ENCODE measurements around the gene FOXS1.

The FOXS1 gene

DNA sequence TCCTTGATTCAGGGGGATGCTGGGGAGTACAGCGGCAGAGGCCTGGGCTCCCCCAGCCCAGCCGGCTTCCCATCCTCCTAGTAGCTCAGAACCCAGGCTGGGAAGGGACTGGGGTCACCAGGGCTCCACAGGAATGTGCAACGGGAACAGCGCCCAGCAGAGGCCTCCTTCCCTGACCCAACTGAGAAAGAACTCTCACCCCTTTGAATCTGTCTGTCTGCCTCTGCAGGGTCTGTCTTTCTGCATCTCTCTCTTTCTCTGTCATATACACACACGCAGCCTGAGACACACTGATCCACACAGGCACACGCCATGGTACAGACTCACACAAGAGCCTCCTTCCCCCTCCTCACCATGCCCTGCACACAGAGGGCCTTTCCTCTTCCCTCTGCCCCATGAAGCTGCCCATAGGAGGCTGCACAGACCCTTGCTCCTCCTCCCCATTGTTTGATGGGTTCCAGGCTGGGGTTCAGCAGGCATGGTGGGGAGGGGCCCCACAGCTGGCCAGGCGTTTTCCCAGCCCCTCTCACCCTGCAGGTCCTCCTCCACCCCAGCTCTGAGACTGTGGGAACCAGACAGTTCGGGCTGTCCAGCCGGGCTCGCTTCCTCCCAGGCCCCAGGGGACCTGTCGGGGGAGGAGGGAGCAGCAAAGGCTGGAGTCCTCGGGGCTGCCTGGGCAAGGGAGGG, 2.8 kb downstream of the FOXS1 start:
- Mint-ChIP-seq H3K27ac (ENCODE audit: low read depth) (no peak overlapping the region), H3K9me3 (no peaks in the 10 kb centered on the region), H3K4me1 (no peaks in the 10 kb centered on the region), H3K4me3 (no peak overlapping the region), H3K27me3 (no peaks in the 10 kb centered on the region), H3K36me3 (ENCODE audit: insufficient read depth) (no peaks in the 10 kb centered on the region)
- ATAC-seq (replicated peaks; ENCODE audit: extremely low read depth, poor library complexity, severe bottlenecking) (no peak), DNase-seq (ENCODE audit: low spot score in 2 of 2) (no peak)

DNA sequence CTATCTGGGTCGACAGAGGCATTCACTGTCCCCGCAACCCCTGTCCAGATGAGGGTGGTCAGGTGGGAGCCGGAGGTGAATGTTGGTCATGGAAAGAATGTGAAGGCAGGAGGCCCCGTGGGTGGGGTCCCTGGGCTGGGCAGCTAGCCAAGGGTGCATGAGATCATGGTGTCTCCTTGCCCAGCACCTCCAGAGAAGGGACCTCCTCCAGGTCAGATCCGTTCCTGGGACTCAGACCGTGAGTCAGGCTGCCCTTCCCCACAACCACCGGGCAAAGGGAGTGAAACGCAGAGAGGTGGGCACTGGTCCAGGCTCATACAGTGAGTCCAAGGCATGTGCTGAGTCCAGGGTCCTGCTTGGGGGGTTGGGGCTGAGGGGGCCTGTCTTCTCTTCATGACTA, 3.5 kb downstream of the FOXS1 start:
- H3K4me1 Mint-ChIP-seq, result no peaks in the 10 kb centered on the region
- H3K36me3 Mint-ChIP-seq (ENCODE audit: insufficient read depth), result no peaks in the 10 kb centered on the region
- H3K27me3 Mint-ChIP-seq, result no peaks in the 10 kb centered on the region
- no peak overlapping the region for H3K27ac Mint-ChIP-seq (ENCODE audit: low read depth)
- ATAC-seq (replicated peaks; ENCODE audit: extremely low read depth, poor library complexity, severe bottlenecking) (no peak), DNase-seq (ENCODE audit: low spot score in 2 of 2) (no peak)
- no peaks in the 10 kb centered on the region for H3K9me3 Mint-ChIP-seq
- H3K4me3 Mint-ChIP-seq, result no peak overlapping the region

DNA sequence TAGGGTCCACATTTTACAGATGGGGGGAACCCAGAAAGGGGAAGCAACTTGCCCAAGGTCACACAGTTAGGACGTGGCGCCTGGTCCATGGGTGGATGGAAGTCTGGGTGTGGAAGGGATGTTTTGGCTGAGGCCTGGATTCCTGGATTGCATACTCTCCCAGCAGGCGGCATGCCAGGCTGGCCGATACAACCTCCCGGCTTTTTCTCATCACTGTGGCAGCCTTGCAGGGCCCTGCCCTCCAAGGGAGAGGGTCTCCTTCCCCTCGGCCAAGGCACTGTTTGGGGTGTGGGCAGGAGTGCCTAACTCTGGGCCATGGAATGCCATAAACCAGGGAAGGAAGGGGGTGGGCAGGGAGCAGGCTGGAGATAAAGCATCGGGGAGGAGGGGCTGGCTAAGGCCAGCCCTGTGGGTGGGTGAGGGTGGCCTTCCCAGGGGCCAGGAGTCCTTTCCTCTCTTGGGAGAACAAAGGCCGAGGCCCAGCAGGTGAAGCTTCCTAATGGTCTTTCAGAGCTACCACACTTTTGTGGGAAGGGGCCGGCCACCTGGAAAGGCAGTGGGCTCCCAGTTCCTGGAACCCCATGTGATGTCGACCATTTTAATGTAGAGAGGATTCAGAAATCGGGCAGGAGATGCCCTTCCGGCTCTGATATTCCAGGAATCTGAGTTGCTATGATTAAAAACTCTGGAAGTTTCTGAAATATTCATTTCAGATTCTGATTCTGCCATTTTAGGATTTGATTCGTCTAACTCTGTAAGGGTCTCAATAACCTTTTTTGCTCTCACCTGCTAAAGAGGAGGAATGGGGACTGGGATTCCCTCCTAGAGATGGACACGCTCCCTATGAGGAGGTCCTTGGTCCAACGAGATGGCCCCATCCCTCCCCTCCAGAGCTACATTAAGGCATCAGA, 4.2 kb downstream of the FOXS1 start:
- Mint-ChIP-seq H3K27ac (ENCODE audit: low read depth) (no peak overlapping the region), H3K9me3 (no peaks in the 10 kb centered on the region), H3K27me3 (no peaks in the 10 kb centered on the region), H3K4me3 (no peak overlapping the region), H3K36me3 (ENCODE audit: insufficient read depth) (no peaks in the 10 kb centered on the region), H3K4me1 (peaks cover 1% of the 10 kb centered on the region)
- ATAC-seq (replicated peaks; ENCODE audit: extremely low read depth, poor library complexity, severe bottlenecking), result no peak
- DNase-seq (ENCODE audit: low spot score in 2 of 2), result no peak

DNA sequence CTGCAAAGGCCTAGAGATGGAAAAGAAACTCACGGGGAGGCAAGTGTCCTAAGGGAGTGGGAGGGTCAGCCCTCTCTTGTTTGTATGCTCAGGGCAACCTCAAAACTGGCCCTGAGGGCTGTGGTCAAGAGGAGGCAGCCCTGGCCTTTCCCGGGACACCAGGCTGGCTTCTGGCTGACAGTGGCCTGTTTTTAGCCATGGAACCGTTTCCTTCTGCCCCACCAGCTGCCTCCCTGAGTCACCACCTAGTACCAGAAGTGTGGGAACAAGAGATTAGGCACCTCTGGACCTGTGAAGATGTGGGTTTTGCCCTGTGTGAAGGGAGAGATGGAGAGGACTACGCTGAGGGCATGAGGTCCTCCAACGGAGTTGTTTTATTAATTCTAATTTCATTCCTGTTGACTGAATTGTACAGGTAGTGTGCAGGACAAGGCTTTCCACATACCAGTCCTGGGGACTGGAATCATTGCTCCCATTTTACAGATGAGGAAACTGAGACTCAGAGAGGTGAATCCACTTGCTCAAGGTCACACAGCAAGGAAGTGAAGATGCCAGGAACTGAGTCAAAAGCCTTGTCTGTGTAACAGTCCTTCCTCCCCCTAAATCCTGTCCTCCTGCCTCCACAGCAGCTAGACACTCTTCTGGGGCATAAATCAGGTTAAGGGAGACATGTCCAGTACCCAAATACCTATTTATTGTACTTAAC, 5.5 kb downstream of the FOXS1 start:
- Mint-ChIP-seq H3K27me3 (no peaks in the 10 kb centered on the region), H3K4me3 (no peak overlapping the region), H3K4me1 (peaks cover 4% of the 10 kb centered on the region), H3K36me3 (ENCODE audit: insufficient read depth) (no peaks in the 10 kb centered on the region), H3K9me3 (no peaks in the 10 kb centered on the region), H3K27ac (ENCODE audit: low read depth) (no peak overlapping the region)
- DNase-seq (ENCODE audit: low spot score in 2 of 2), result no peak
- no peak for ATAC-seq (replicated peaks; ENCODE audit: extremely low read depth, poor library complexity, severe bottlenecking)

DNA sequence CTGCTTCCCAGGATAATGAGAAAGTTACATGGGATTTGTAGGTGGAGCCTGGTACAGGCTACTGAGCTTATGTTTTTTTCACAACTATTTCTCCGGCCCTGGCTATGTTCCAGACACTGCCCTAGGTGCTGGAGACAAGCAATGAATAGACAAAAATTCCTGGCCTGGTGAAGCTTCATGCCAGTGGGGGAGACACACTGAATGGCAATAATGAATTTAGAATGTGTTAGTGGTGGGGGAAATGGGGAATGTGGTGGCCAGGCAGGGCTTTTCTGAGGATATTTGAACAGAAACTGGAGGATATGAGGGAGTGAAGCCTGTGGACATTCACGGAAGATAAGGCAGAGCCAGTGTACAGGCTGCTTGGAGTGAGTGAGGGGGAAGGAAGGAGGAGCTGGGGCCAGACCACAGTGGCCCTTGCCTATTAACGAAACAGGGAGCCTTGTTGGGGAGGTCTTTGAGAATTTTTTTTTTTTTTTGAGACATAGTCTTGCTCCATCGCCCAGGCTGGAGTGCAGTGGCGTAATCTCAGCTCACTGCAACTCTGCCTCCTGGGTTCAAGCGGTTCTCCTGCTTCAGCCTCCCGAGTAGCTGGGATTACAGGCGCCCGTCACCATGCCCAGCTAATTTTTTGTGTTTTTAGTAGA, 6.6 kb downstream of the FOXS1 start:
- H3K36me3 Mint-ChIP-seq (ENCODE audit: insufficient read depth), result no peaks in the 10 kb centered on the region
- no peaks in the 10 kb centered on the region for H3K27me3 Mint-ChIP-seq
- peaks cover 4% of the 10 kb centered on the region for H3K4me1 Mint-ChIP-seq
- no peaks in the 10 kb centered on the region for H3K9me3 Mint-ChIP-seq
- ATAC-seq (replicated peaks; ENCODE audit: extremely low read depth, poor library complexity, severe bottlenecking) (no peak), DNase-seq (ENCODE audit: low spot score in 2 of 2) (no peak)
- no peak overlapping the region for H3K4me3 Mint-ChIP-seq
- H3K27ac Mint-ChIP-seq (ENCODE audit: low read depth), result no peak overlapping the region

DNA sequence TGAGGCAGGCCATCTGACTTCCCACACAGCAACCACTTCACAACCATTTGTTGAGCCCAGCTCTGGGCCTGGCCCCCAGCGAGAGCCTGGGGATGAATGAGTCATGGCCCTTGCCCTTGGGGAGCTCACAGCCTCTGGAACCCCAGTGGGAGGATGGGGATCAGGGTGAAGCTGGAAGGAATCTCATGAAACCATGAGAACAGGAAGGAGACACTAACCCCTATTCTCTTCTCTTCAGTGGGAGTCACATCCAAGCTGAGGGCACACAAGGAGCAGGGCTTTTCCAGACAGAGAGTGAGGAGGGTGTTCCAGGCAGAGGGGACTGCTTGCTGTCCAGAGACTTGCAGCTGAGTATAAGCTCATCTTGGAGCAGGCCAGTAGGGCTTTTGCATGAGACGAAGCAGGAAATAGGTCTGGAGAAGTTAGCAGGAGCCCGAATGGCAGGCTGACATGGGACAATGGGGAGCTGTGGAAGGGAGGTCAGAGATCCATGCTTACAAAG, 7.5 kb downstream of the FOXS1 start:
- no peak for DNase-seq (ENCODE audit: low spot score in 2 of 2)
- H3K4me3 Mint-ChIP-seq, result no peak overlapping the region
- no peaks in the 10 kb centered on the region for H3K36me3 Mint-ChIP-seq (ENCODE audit: insufficient read depth)
- H3K27ac Mint-ChIP-seq (ENCODE audit: low read depth), result no peak overlapping the region
- no peaks in the 10 kb centered on the region for H3K27me3 Mint-ChIP-seq
- no peaks in the 10 kb centered on the region for H3K9me3 Mint-ChIP-seq
- ATAC-seq (replicated peaks; ENCODE audit: extremely low read depth, poor library complexity, severe bottlenecking), result no peak
- H3K4me1 Mint-ChIP-seq, result peaks cover 8% of the 10 kb centered on the region

DNA sequence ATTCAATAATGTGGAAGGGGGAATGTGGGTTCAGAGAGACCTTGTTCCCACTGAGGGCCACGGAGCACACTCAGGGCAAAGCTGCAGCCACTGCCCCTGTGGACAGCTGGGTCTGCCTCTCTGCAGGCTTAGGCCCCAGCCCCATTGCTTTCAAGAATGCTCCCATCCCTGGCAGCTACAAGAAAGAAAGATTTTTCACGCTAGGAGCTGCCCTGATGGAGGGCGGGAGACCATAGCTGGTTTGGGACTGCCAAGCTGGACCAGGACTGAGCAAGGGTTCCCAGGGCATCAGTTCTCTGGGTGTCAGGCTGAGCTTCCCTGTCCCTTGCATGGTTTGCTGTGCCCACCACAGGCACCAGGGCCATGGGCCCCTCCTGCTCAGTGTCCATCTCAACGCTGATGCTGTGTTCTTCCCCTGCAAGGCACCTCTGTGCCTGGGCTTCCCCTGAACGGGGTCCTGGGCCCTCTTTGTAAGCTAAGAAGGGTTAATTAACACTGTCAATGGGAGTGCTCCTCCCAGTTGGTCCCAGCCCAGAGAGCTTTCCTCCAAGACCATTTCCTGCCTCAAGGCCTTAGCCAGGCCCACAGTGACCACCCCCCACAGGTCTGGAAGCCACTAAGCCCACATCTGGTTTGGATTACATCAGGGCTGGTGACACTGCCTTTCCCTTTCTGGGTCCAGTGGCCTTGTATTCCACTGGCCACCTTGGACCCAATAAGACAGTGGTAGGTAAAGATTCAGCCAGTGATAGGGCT, 8.4 kb downstream of the FOXS1 start:
- H3K27me3 Mint-ChIP-seq, result no peaks in the 10 kb centered on the region
- H3K36me3 Mint-ChIP-seq (ENCODE audit: insufficient read depth), result no peaks in the 10 kb centered on the region

DNA sequence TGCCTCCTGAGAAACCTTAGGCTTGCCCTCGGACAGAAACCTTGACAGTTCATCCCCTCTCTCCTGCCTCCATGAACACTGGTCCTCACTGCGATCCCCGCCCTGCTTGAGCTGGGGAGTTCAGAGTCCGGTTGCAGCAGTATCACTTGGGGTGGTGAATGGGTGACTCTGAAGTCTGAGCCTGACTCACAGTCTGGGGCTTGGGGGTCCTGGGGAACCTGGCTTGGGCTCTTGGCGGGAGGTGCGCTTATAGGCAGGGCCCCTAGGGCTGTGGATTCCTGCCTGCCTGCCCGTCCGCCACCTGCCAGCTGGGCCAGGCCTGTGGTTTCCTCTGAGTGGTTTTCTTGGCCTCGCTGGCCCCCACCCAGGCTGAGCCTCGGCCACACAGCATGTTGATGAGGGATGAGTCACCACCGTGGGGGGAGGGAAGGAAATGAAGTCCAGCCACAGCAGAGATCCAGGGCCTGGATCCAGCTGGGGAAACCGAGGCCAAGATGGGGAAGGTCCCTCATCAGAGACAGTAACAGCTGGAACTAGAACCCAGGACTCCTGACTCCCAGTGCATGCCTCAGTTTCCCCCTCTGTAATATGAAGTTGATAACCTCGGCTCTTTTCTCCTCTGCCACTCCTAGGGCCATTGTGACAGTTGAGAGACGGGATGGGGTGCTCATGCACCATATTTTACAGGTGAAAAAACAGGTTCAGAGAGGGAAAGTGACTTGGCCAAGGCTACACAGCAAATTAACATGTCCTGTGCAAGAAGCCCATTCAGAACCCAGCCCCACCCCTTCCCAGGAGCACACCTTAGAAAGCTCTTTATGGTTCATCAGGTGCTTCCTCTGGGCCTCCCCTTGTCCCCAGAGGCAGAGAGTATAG, 9.2 kb downstream of the FOXS1 start:
- H3K27ac Mint-ChIP-seq (ENCODE audit: low read depth), result no peak overlapping the region
- no peaks in the 10 kb centered on the region for H3K9me3 Mint-ChIP-seq
- H3K36me3 Mint-ChIP-seq (ENCODE audit: insufficient read depth), result no peaks in the 10 kb centered on the region
- no peak overlapping the region for H3K4me3 Mint-ChIP-seq
- no peaks in the 10 kb centered on the region for H3K27me3 Mint-ChIP-seq
- ATAC-seq (replicated peaks; ENCODE audit: extremely low read depth, poor library complexity, severe bottlenecking), result no peak
- peaks cover 9% of the 10 kb centered on the region for H3K4me1 Mint-ChIP-seq
- no peak for DNase-seq (ENCODE audit: low spot score in 2 of 2)

More for the DNA sequence above, 8.4 kb downstream of the FOXS1 start:
- Mint-ChIP-seq H3K9me3 (no peaks in the 10 kb centered on the region), H3K27ac (ENCODE audit: low read depth) (no peak overlapping the region), H3K4me3 (no peak overlapping the region), H3K4me1 (peaks cover 9% of the 10 kb centered on the region)
- no peak for DNase-seq (ENCODE audit: low spot score in 2 of 2)
- ATAC-seq (replicated peaks; ENCODE audit: extremely low read depth, poor library complexity, severe bottlenecking), result no peak

DNA sequence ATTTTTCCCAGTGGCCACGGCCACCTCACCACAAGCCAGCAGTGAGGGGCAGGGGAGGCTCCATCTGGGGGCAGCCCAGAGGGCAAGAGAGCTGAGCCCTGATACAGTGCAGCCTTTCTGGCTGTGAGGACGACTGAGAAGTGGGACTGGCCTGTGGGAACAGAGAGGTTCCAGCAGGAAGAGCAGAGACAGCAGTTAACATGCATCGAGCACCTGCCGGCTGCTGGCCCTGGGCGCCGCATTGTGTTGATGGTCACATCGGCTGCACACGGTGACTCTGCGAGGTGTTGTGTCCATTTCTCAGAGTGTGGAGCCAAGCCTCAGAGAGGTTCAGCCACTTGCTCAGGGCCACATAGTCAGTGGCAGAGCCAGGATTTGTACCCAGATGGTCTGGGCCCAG, 9.8 kb downstream of the FOXS1 start:
- Mint-ChIP-seq H3K4me3 (no peak overlapping the region), H3K4me1 (peaks cover 9% of the 10 kb centered on the region)
- no peak for ATAC-seq (replicated peaks; ENCODE audit: extremely low read depth, poor library complexity, severe bottlenecking)

DNA sequence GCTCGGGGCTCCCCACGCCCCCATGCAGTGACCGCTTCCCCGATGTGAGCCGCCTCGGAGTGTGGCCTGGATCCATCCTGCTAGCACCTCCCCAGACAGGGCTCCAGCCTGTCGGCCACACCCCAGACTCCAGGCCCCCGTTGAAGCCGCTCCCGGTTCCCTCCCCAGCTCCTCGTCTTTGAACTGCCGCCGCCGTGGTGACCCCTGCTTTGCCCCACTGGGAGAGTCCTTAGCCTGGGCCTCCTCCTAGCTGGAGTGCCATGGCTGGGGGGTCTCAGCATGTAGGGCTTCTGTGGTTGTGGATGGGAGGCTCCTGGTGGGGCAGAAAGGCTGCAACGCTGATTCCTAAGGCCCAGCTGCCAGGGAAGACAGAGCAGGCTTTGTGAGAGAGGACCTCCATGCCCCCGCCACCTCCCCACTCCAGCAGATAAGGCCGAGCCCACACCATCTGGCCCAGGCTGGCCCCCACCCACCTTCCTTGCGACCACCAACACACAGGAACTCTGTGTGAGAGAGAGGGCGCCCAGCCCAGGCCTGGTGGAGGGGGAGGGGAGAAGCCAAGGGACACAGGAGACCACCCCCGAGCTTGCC, 11.4 kb downstream of the FOXS1 start:
- Mint-ChIP-seq H3K4me1 (peaks cover 9% of the 10 kb centered on the region), H3K4me3 (no peak overlapping the region), H3K27me3 (no peaks in the 10 kb centered on the region), H3K9me3 (no peaks in the 10 kb centered on the region), H3K27ac (ENCODE audit: low read depth) (no peak overlapping the region), H3K36me3 (ENCODE audit: insufficient read depth) (no peaks in the 10 kb centered on the region)
- ATAC-seq (replicated peaks; ENCODE audit: extremely low read depth, poor library complexity, severe bottlenecking), result no peak
- no peak for DNase-seq (ENCODE audit: low spot score in 2 of 2)

More for the DNA sequence above, 9.8 kb downstream of the FOXS1 start:
- DNase-seq (ENCODE audit: low spot score in 2 of 2), result no peak
- Mint-ChIP-seq H3K36me3 (ENCODE audit: insufficient read depth) (no peaks in the 10 kb centered on the region), H3K27ac (ENCODE audit: low read depth) (no peak overlapping the region), H3K9me3 (no peaks in the 10 kb centered on the region), H3K27me3 (no peaks in the 10 kb centered on the region)

All from central memory CD8-positive, alpha-beta T cell (primary cell).